Measurements from ENCODE around the gene ZAR1L. TPM values are rescaled to one million over a fixed set of nuclear protein-coding genes. Genes with fewer than 3 reads are reported as not detected.
A peak's percentile ranks its signal among the peaks of the same experiment; 100 is the strongest.

ZAR1L gene
- total and polyA plus RNA-seq, 2 experiments from 2014 or later = 0.31 to 0.56 TPM

DNA sequence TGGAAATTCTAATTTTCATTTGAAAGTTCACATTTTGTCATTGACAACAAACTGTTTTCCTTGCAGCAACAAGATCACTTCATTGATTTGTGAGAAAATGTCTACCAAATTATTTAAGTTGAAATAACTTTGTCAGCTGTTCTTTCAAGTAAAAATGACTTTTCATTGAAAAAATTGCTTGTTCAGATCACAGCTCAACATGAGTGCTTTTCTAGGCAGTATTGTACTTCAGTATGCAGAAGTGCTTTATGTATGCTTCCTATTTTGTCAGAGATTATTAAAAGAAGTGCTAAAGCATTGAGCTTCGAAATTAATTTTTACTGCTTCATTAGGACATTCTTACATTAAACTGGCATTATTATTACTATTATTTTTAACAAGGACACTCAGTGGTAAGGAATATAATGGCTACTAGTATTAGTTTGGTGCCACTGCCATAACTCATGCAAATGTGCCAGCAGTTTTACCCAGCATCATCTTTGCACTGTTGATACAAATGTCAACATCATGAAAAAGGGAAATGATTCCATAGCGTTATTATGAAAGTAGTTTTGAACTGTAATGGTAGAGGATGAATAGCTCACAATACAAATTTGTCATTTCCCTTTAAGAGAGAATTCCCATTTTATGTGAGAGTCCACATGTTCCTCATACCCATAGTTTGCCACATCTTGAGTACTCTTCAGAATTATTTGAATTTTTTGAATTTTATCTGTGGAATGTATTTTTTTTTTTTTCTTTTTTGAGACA lies 2.7 kb upstream of the ZAR1L start:
- Histone ChIP-seq H3K4me2 (no peak overlapping the region), H3K9me2 (ENCODE audit: insufficient read depth) (no peaks in the 10 kb centered on the region), H3K79me2 (replicated peaks; ENCODE audit: insufficient read depth) (no peaks in the 10 kb centered on the region), H3K4me3 (no peak overlapping the region), H4K20me1 (replicated peaks; ENCODE audit: insufficient read depth) (no peaks in the 10 kb centered on the region), H3F3A (replicated peaks; ENCODE audit: low read depth) (no peaks in the 10 kb centered on the region), H3K27me3 (ENCODE audit: insufficient read depth) (no peaks in the 10 kb centered on the region), H3K27ac (ENCODE audit: low read depth) (no peak overlapping the region), H3K36me3 (ENCODE audit: insufficient read depth) (peaks cover 8% of the 10 kb centered on the region; the same call in 1 of the 2 replicates), H3K4me1 (ENCODE audit: insufficient read depth) (no peaks in the 10 kb centered on the region; the same call in 1 of the 2 replicates), H2AFZ (no peak overlapping the region)
- Mint-ChIP-seq H3K4me1 (peaks cover 10% of the 10 kb centered on the region; the same call in 2 of the 3 replicates), H3K27ac (no peak overlapping the region), H3K9me3 (no peaks in the 10 kb centered on the region), H3K4me3 (no peak overlapping the region), H3K27me3 (ENCODE audit: insufficient read depth, low read depth, poor library complexity) (peaks cover 8% of the 10 kb centered on the region), H3K36me3 (ENCODE audit: low read depth) (peaks cover 25% of the 10 kb centered on the region)
- ATAC-seq = no peak
- no peak for TF ChIP-seq POLR2AphosphoS5 (IDR thresholded peaks at IDR 0.05; ENCODE audit: low read depth)
- TF ChIP-seq, protein P1, sequence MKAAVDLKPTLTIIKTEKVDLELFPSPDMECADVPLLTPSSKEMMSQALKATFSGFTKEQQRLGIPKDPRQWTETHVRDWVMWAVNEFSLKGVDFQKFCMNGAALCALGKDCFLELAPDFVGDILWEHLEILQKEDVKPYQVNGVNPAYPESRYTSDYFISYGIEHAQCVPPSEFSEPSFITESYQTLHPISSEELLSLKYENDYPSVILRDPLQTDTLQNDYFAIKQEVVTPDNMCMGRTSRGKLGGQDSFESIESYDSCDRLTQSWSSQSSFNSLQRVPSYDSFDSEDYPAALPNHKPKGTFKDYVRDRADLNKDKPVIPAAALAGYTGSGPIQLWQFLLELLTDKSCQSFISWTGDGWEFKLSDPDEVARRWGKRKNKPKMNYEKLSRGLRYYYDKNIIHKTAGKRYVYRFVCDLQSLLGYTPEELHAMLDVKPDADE (IDR thresholded peaks at IDR 0.05) = no peak
- no peak for TF ChIP-seq CREB1 (CRISPR knock-in tag; IDR thresholded peaks at IDR 0.05; ENCODE audit: low read depth)
- no peak for DNase-seq (ENCODE audit: low spot score)

GRCh38 chr13:32316501-32316900 lies 1.3 kb upstream of the ZAR1L start:
- ATAC-seq (no peak), DNase-seq (ENCODE audit: low spot score) (no peak)
- Histone ChIP-seq H3K4me2 (peak overlapping the region; percentile 76), H3K27ac (ENCODE audit: low read depth) (no peak overlapping the region), H4K20me1 (replicated peaks; ENCODE audit: insufficient read depth) (no peaks in the 10 kb centered on the region), H3K9me2 (ENCODE audit: insufficient read depth) (no peaks in the 10 kb centered on the region), H3K27me3 (ENCODE audit: insufficient read depth) (no peaks in the 10 kb centered on the region), H3K4me1 (ENCODE audit: insufficient read depth) (no peaks in the 10 kb centered on the region; the same call in 1 of the 2 replicates), H3K79me2 (replicated peaks; ENCODE audit: insufficient read depth) (no peaks in the 10 kb centered on the region), H3F3A (replicated peaks; ENCODE audit: low read depth) (no peaks in the 10 kb centered on the region), H3K36me3 (ENCODE audit: insufficient read depth) (peaks cover 8% of the 10 kb centered on the region; the same call in 1 of the 2 replicates), H3K4me3 (peak overlapping the region; percentile 65), H2AFZ (no peak overlapping the region; the same call in 1 of the 2 replicates)
- peak overlapping the region; percentile 88 for H3K4me3 Mint-ChIP-seq
- no peaks in the 10 kb centered on the region for H3K9me3 Mint-ChIP-seq
- peaks cover 8% of the 10 kb centered on the region for H3K27me3 Mint-ChIP-seq (ENCODE audit: insufficient read depth, low read depth, poor library complexity)
- peaks cover 16% of the 10 kb centered on the region for H3K36me3 Mint-ChIP-seq (ENCODE audit: low read depth)
- no peak overlapping the region for H3K27ac Mint-ChIP-seq
- peaks cover 10% of the 10 kb centered on the region; the same call in 2 of the 3 replicates for H3K4me1 Mint-ChIP-seq
- TF ChIP-seq CREB1 (CRISPR knock-in tag; IDR thresholded peaks at IDR 0.05; ENCODE audit: low read depth) = no peak
- TF ChIP-seq JUNB (IDR thresholded peaks at IDR 0.05; ENCODE audit: unreplicated experiment) = no peak
- TF ChIP-seq ZNF331 (CRISPR knock-in tag; IDR thresholded peaks at IDR 0.05; ENCODE audit: low read depth) = no peak
- TF ChIP-seq NANOG (IDR thresholded peaks at IDR 0.05; ENCODE audit: borderline replicate concordance) = no peak
- TF ChIP-seq, protein P2, sequence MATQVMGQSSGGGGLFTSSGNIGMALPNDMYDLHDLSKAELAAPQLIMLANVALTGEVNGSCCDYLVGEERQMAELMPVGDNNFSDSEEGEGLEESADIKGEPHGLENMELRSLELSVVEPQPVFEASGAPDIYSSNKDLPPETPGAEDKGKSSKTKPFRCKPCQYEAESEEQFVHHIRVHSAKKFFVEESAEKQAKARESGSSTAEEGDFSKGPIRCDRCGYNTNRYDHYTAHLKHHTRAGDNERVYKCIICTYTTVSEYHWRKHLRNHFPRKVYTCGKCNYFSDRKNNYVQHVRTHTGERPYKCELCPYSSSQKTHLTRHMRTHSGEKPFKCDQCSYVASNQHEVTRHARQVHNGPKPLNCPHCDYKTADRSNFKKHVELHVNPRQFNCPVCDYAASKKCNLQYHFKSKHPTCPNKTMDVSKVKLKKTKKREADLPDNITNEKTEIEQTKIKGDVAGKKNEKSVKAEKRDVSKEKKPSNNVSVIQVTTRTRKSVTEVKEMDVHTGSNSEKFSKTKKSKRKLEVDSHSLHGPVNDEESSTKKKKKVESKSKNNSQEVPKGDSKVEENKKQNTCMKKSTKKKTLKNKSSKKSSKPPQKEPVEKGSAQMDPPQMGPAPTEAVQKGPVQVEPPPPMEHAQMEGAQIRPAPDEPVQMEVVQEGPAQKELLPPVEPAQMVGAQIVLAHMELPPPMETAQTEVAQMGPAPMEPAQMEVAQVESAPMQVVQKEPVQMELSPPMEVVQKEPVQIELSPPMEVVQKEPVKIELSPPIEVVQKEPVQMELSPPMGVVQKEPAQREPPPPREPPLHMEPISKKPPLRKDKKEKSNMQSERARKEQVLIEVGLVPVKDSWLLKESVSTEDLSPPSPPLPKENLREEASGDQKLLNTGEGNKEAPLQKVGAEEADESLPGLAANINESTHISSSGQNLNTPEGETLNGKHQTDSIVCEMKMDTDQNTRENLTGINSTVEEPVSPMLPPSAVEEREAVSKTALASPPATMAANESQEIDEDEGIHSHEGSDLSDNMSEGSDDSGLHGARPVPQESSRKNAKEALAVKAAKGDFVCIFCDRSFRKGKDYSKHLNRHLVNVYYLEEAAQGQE (IDR thresholded peaks at IDR 0.05; ENCODE audit: unreplicated experiment) = no peak
- no peak for TF ChIP-seq EZH2 (IDR thresholded peaks at IDR 0.05; ENCODE audit: low read depth, unreplicated experiment)
- no peak for TF ChIP-seq EZH2phosphoT487 (IDR thresholded peaks at IDR 0.05; ENCODE audit: unreplicated experiment)
- no peak for TF ChIP-seq ZNF114 (CRISPR knock-in tag; IDR thresholded peaks at IDR 0.05)
